B cell (primary cell): ENCODE measurements around the gene ADAMTS12. TPM values are rescaled to one million over a fixed set of nuclear protein-coding genes. Genes with fewer than 3 reads are reported as not detected.

Experiments
- ATAC-seq: fragments of 200-7000 bp; cut with Tn5 transposase; one replicate; pipeline ENCODE4 v1.10.0; 2021; ENCODE audit warnings: low read depth, mild to moderate bottlenecking, moderate number of reproducible peaks, moderate library complexity
- CTCF ChIA-PET: fragments of 350-600 bp; sonication (Branson Sonifier 250); formaldehyde crosslinking; loops from one replicate; lab custom pipeline; 2021; ENCODE audit warnings: antibody characterized with exemption, inconsistent platforms; lab: Charles Lee
- POLR2A ChIA-PET: fragments of 350-600 bp; sonication (Branson Sonifier 250); formaldehyde crosslinking; loops from one replicate; lab custom pipeline; 2021; ENCODE audit warnings: antibody characterized with exemption; lab: Charles Lee
- DNase-seq: peaks from one replicate; pipeline ENCODE4 v3.0.0; 2013
- H2AFZ ChIP-seq: 2 replicates; pipeline ENCODE4 v1.6.1; 2012; ENCODE audit warnings: mild to moderate bottlenecking, low read depth, low read length; ENCODE audit not compliant: insufficient read depth, poor library complexity, severe bottlenecking
- H3K27ac ChIP-seq, 2 donors: 1 replicate in 1 of 2; 2 replicates in 1 of 2; pipeline ENCODE4 v1.5.1; 2012 to 2013; ENCODE audit warnings: low read length in 2 of 2, mild to moderate bottlenecking in 2 of 2, moderate library complexity in 1 of 2
- H3K27me3 ChIP-seq, 4 experiments: fragments of 200-600 bp in 1 of 4; sonication (generic) in 1 of 4; replicated peaks in 1 of 4; 1 replicate in 2 of 4; 2 replicates in 2 of 4; pipeline versions ENCODE4 v1.6.1 to v1.7.0; 2013 to 2016; ENCODE audit warnings: low read length in 3 of 4, mild to moderate bottlenecking in 2 of 4, mixed read lengths in 1 of 4, moderate library complexity in 1 of 4; ENCODE audit not compliant: insufficient read depth in 4 of 4, control insufficient read depth in 3 of 4; ENCODE audit errors: control extremely low read depth in 1 of 4
- H3K36me3 ChIP-seq, 2 experiments: replicated peaks in 1 of 2; 1 replicate in 1 of 2; 2 replicates in 1 of 2; pipeline versions ENCODE4 v1.6.1 to v1.7.1; 2013; ENCODE audit warnings: low read length in 1 of 2; ENCODE audit not compliant: insufficient read depth in 2 of 2, control insufficient read depth in 1 of 2; ENCODE audit errors: control extremely low read depth in 1 of 2, extremely low read depth in 1 of 2
- H3K4me1 ChIP-seq, 2 donors: fragments of 200-600 bp in 1 of 2; sonication (generic) in 1 of 2; 1 replicate in 1 of 2; 2 replicates in 1 of 2; pipeline versions ENCODE4 v1.5.1 to v1.6.1; 2013 to 2017; ENCODE audit warnings: low read length in 2 of 2; ENCODE audit not compliant: control insufficient read depth in 2 of 2, insufficient read depth in 2 of 2
- H3K4me2 ChIP-seq: replicated peaks from 2 replicates; pipeline ENCODE3; 2012; ENCODE audit warnings: mild to moderate bottlenecking, low read depth, low read length; ENCODE audit not compliant: poor library complexity, severe bottlenecking
- H3K4me3 ChIP-seq, 5 experiments: fragments of 200-600 bp in 1 of 5; sonication (generic) in 1 of 5; 1 replicate in 3 of 5; 2 replicates in 2 of 5; pipeline versions ENCODE4 v1.5.1 to v1.7.0; 2011 to 2016; ENCODE audit warnings: low read length in 4 of 5, mild to moderate bottlenecking in 4 of 5, low read depth in 2 of 5, control low read depth in 1 of 5, moderate library complexity in 1 of 5; ENCODE audit not compliant: insufficient read depth in 1 of 5; ENCODE audit errors: control extremely low read depth in 1 of 5, extremely low read depth in 1 of 5
- H3K79me2 ChIP-seq: fragments of 200-600 bp; sonication (generic); one replicate; pipeline ENCODE4 v1.6.0; 2016; ENCODE audit warnings: low read length; ENCODE audit not compliant: control insufficient read depth, insufficient read depth
- H3K9ac ChIP-seq: fragments of 200-600 bp; sonication (generic); 2 replicates; pipeline ENCODE4 v1.6.1; 2017; ENCODE audit warnings: mild to moderate bottlenecking, low read length, moderate library complexity
- H3K9me3 ChIP-seq, 3 donors: one replicate each; pipeline versions ENCODE4 v1.6.1 to v1.7.1; 2013; ENCODE audit warnings: low read length in 2 of 3; ENCODE audit not compliant: control insufficient read depth in 2 of 3, insufficient read depth in 1 of 3; ENCODE audit errors: control extremely low read depth in 1 of 3
- H4K20me1 ChIP-seq: 2 replicates; pipeline ENCODE4 v1.6.0; 2012; ENCODE audit warnings: mild to moderate bottlenecking, low read length; ENCODE audit not compliant: insufficient read depth, control insufficient read depth, poor library complexity, severe bottlenecking
- H3K27ac Mint-ChIP-seq: one replicate; pipeline ENCODE4 v1.8.0; 2021; ENCODE audit warnings: mixed read lengths
- H3K27me3 Mint-ChIP-seq: one replicate; pipeline ENCODE4 v1.8.0; 2021; ENCODE audit warnings: mixed read lengths
- H3K4me1 Mint-ChIP-seq: one replicate; pipeline ENCODE4 v1.8.0; 2021; ENCODE audit warnings: mixed read lengths
- H3K4me3 Mint-ChIP-seq: one replicate; pipeline ENCODE4 v1.8.0; 2021; ENCODE audit warnings: mixed read lengths
- H3K9me3 Mint-ChIP-seq: one replicate; pipeline ENCODE4 v1.8.0; 2022; ENCODE audit warnings: mixed read lengths; ENCODE audit not compliant: insufficient read depth
- CTCF ChIP-seq: fragments of 200-600 bp; IDR thresholded peaks from one replicate; pipeline ENCODE4 v1.8.0; 2022; ENCODE audit warnings: antibody characterized with exemption, mild to moderate bottlenecking
- EZH2 ChIP-seq: IDR thresholded peaks from 2 replicates; pipeline ENCODE4 v1.6.1; 2012; ENCODE audit warnings: borderline replicate concordance, low read depth, mild to moderate bottlenecking, moderate library complexity, low read length; ENCODE audit not compliant: insufficient read depth, poor library complexity, severe bottlenecking
- WGBS: methylation state at CpG from one replicate; pipeline ENCODE4 v1.1.5; 2013; ENCODE audit warnings: missing lambda C conversion rate; ENCODE audit not compliant: insufficient coverage; 5-methylcytosine and 5-hydroxymethylcytosine counted together
- intact Hi-C: fragments of 100-400 bp; cut with micrococcal nuclease; formaldehyde crosslinking; loops from one replicate; pipeline ENCODE4 v1.10.0; 2022
- polyA plus RNA-seq: library from polyadenylated mRNA; depleted of rRNA; stranded (reverse); fragments of >200 nt; gene quantifications from 2 replicates; pipeline ENCODE4 v1.2.3, GENCODE V29; 2012
- total RNA-seq, 2 donors: library from RNA; stranded (reverse); fragments of 120-200 nt in 1 of 2; gene quantifications; 1 replicate in 1 of 2; 2 replicates in 1 of 2; pipeline versions ENCODE4 v1.2.3 to v1.2.4, GENCODE V29; 2013 to 2022

The ADAMTS12 gene
- total and polyA plus RNA-seq, 2 donors (not counting 1 experiment from before 2014, with no cell fraction given), result not detected

- H3K36me3 ChIP-seq, result no peaks in the 10 kb centered on the region
- ChIA-PET POLR2A (no interaction called here), CTCF (interaction anchor here (1.0 kb wide), 1 partner anchor 503 kb away, joined by 3 read pairs; no protein-coding TSS in a partner anchor)
- TF ChIP-seq CTCF (no peak), EZH2 (no peak)
- peaks cover 13 to 16% of the 10 kb centered on the region in 2 donors for H3K4me1 ChIP-seq
- peaks cover 0 to 49% (median 24%) of the 10 kb centered on the region in 4 experiments for H3K27me3 ChIP-seq
- H3K9me3 ChIP-seq, result peaks cover 0 to 21% (median 0%) of the 10 kb centered on the region in 3 donors
- Mint-ChIP-seq H3K27ac (no peak overlapping the region), H3K4me1 (peaks cover 13% of the 10 kb centered on the region), H3K9me3 (no peaks in the 10 kb centered on the region), H3K4me3 (no peak overlapping the region), H3K27me3 (peaks cover 48% of the 10 kb centered on the region)
- no peak overlapping the region for H3K27ac ChIP-seq
- H4K20me1 ChIP-seq, result no peaks in the 10 kb centered on the region
- H3K9ac ChIP-seq, result no peak overlapping the region
- H3K4me3 ChIP-seq, result no peak overlapping the region
- DNase-seq (no peak), ATAC-seq (no peak)
- H3K4me2 ChIP-seq, result no peak overlapping the region
- intact Hi-C loops, result no loop called here
- H2AFZ ChIP-seq, result no peak overlapping the region
- H3K79me2 ChIP-seq, result no peaks in the 10 kb centered on the region
- WGBS, result 39% methylated on average over 14 of the region's 14 CpGs
These were observed 46.7 kb upstream of the ADAMTS12 start for GRCh38 chr5:33938507-33938796.

GRCh38 chr5:33937707-33938506 lies 46.1 kb upstream of the ADAMTS12 start:
- no peak overlapping the region for H3K4me3 ChIP-seq
- no peak overlapping the region for H3K9ac ChIP-seq
- CTCF ChIA-PET, result interaction anchor here (1.0 kb wide), 1 partner anchor 502 kb away, joined by 3 read pairs; no protein-coding TSS in a partner anchor
- no peak overlapping the region for H3K4me3 Mint-ChIP-seq
- H3K27ac Mint-ChIP-seq, result no peak overlapping the region
- no peaks in the 10 kb centered on the region for H3K9me3 Mint-ChIP-seq
- 38% methylated on average over 50 of the region's 54 CpGs for WGBS
- no peak overlapping the region for H3K4me2 ChIP-seq
- ATAC-seq (no peak), DNase-seq (peak; percentile 4)
- no peaks in the 10 kb centered on the region for H3K36me3 ChIP-seq
- intact Hi-C loops, result no loop called here
- peaks cover 0 to 21% (median 0%) of the 10 kb centered on the region in 3 donors for H3K9me3 ChIP-seq
- H2AFZ ChIP-seq, result no peak overlapping the region
- H3K27ac ChIP-seq, result no peak overlapping the region
- H3K27me3 ChIP-seq, result peaks cover 0 to 49% (median 23%) of the 10 kb centered on the region in 4 experiments
- H3K79me2 ChIP-seq, result no peaks in the 10 kb centered on the region
- H3K4me1 Mint-ChIP-seq, result peaks cover 17% of the 10 kb centered on the region
- H3K4me1 ChIP-seq, result peaks cover 13 to 20% of the 10 kb centered on the region in 2 donors
- TF ChIP-seq CTCF, result no peak
- TF ChIP-seq EZH2, result no peak
- POLR2A ChIA-PET, result no interaction called here
- no peaks in the 10 kb centered on the region for H4K20me1 ChIP-seq
- peaks cover 48% of the 10 kb centered on the region for H3K27me3 Mint-ChIP-seq
